Loucy (cell line): Measurements from ENCODE around the gene PIEZO1.

ENCODE experiments used
- H2AFZ ChIP-seq: fragments of 200-600 bp; sonication (generic); 2 replicates; pipeline ENCODE4 v1.6.0; 2016; ENCODE audit warnings: antibody characterized with exemption, mild to moderate bottlenecking, low read length, moderate library complexity
- H3F3A ChIP-seq: fragments of 200-600 bp; 2 replicates; pipeline ENCODE4 v1.6.0; 2016; ENCODE audit warnings: antibody characterized with exemption, low read depth, mild to moderate bottlenecking
- H3K27me3 ChIP-seq: fragments of 200-600 bp; sonication (generic); 2 replicates; pipeline ENCODE4 v1.6.1; 2014; ENCODE audit warnings: low read length, mild to moderate bottlenecking; ENCODE audit not compliant: insufficient read depth, poor library complexity, severe bottlenecking
- H3K36me3 ChIP-seq: fragments of 200-600 bp; sonication (generic); 2 replicates; pipeline ENCODE4 v1.6.1; 2016; ENCODE audit warnings: low read length; ENCODE audit not compliant: insufficient read depth
- H3K4me1 ChIP-seq: fragments of 200-600 bp; sonication (generic); 2 replicates; pipeline ENCODE4 v1.5.1; 2014; ENCODE audit warnings: low read length, mild to moderate bottlenecking; ENCODE audit not compliant: insufficient read depth, poor library complexity, severe bottlenecking
- H3K4me2 ChIP-seq: fragments of 200-600 bp; sonication (generic); 2 replicates; pipeline ENCODE4 v1.6.0; 2014; ENCODE audit warnings: antibody characterized with exemption, low read length, low read depth, mild to moderate bottlenecking; ENCODE audit not compliant: poor library complexity, severe bottlenecking
- H3K4me3 ChIP-seq: fragments of 200-600 bp; sonication (generic); 2 replicates; pipeline ENCODE4 v1.5.1; 2014; ENCODE audit warnings: low read length, mild to moderate bottlenecking, mixed read lengths; ENCODE audit not compliant: poor library complexity, severe bottlenecking
- H3K79me2 ChIP-seq: fragments of 200-600 bp; sonication (generic); 2 replicates; pipeline ENCODE4 v1.6.1; 2014; ENCODE audit warnings: low read length; ENCODE audit not compliant: insufficient read depth
- H3K9ac ChIP-seq: fragments of 200-600 bp; sonication (generic); 2 replicates; pipeline ENCODE4 v1.6.0; 2014; ENCODE audit warnings: mild to moderate bottlenecking, low read depth, low read length, moderate library complexity; ENCODE audit not compliant: poor library complexity, severe bottlenecking
- H3K9me2 ChIP-seq: fragments of 200-600 bp; sonication (generic); replicated peaks from 2 replicates; pipeline ENCODE4 v1.6.1; 2016; ENCODE audit warnings: low read depth, low read length, mixed read lengths
- H3K9me3 ChIP-seq: fragments of 200-600 bp; sonication (generic); 2 replicates; pipeline ENCODE4 v1.6.1; 2014; ENCODE audit warnings: mild to moderate bottlenecking, antibody characterized with exemption, low read length, low read depth; ENCODE audit not compliant: insufficient read depth
- H4K20me1 ChIP-seq: fragments of 200-600 bp; sonication (generic); 2 replicates; pipeline ENCODE4 v1.6.0; 2014; ENCODE audit warnings: antibody characterized with exemption, low read length, mild to moderate bottlenecking; ENCODE audit not compliant: insufficient read depth, poor library complexity, severe bottlenecking
- CTCF ChIP-seq: fragments of 200-600 bp; sonication (generic); conservative IDR thresholded peaks from 2 replicates; pipeline ENCODE4 v1.5.1; 2014; ENCODE audit warnings: mild to moderate bottlenecking, antibody characterized with exemption, low read length
- EZH2phosphoT487 ChIP-seq: fragments of 200-600 bp; IDR thresholded peaks from 2 replicates; pipeline ENCODE4 v1.6.1; 2018; ENCODE audit warnings: antibody characterized with exemption, mild to moderate bottlenecking, moderate library complexity, borderline replicate concordance

PIEZO1 gene

GRCh38 chr16:88803264-88803987 is 18.4 kb upstream of the PIEZO1 start, which contains the start of gene CDT1:
CDT1 (plus strand) TSS chr16:88803789; CDS start chr16:88803832, 43 bp downstream.
- peaks cover 4% of the 10 kb centered on the region for H3F3A ChIP-seq
- H3K9me2 ChIP-seq = no peaks in the 10 kb centered on the region
- H3K27me3 ChIP-seq = no peaks in the 10 kb centered on the region
- peak within 1 kb of the TSS; percentile 79 for H3K4me3 ChIP-seq
- peak within 1 kb of the TSS; percentile 75 for H3K4me2 ChIP-seq
- H3K9me3 ChIP-seq = no peaks in the 10 kb centered on the region
- peaks cover 32% of the 10 kb centered on the region for H3K4me1 ChIP-seq
- no peak within 1 kb of the TSS for H2AFZ ChIP-seq
- H3K9ac ChIP-seq = peak within 1 kb of the TSS; percentile 96
- peaks cover 14% of the 10 kb centered on the region; the same call in 1 of the 2 replicates for H3K36me3 ChIP-seq
- peaks cover 37% of the 10 kb centered on the region for H4K20me1 ChIP-seq
- TF ChIP-seq CTCF (no peak), EZH2phosphoT487 (no peak)
- peaks cover 74% of the 10 kb centered on the region for H3K79me2 ChIP-seq

- peak overlapping the region; percentile 79 for H3K4me3 ChIP-seq
- no peak overlapping the region for H2AFZ ChIP-seq
- H3F3A ChIP-seq = peaks cover 4% of the 10 kb centered on the region
- H3K36me3 ChIP-seq = no peaks in the 10 kb centered on the region
- no peaks in the 10 kb centered on the region for H3K9me3 ChIP-seq
- H3K4me2 ChIP-seq = peak overlapping the region; percentile 75
- H3K27me3 ChIP-seq = no peaks in the 10 kb centered on the region
- H4K20me1 ChIP-seq = peaks cover 7% of the 10 kb centered on the region
- no peak for TF ChIP-seq CTCF
- no peaks in the 10 kb centered on the region for H3K9me2 ChIP-seq
- H3K79me2 ChIP-seq = peaks cover 57% of the 10 kb centered on the region
- H3K9ac ChIP-seq = peak overlapping the region; percentile 96
- peaks cover 41% of the 10 kb centered on the region for H3K4me1 ChIP-seq
Observed at GRCh38 chr16:88800277-88800592, 15.2 kb upstream of the PIEZO1 start.

- H3K79me2 ChIP-seq = peaks cover 52% of the 10 kb centered on the region
- H3K9me2 ChIP-seq = no peaks in the 10 kb centered on the region
- peaks cover 4% of the 10 kb centered on the region for H3F3A ChIP-seq
- H3K4me3 ChIP-seq = peak overlapping the region; percentile 79
- H3K9me3 ChIP-seq = no peaks in the 10 kb centered on the region
- no peak overlapping the region for H2AFZ ChIP-seq
- peak overlapping the region; percentile 75 for H3K4me2 ChIP-seq
- H3K9ac ChIP-seq = peak overlapping the region; percentile 96
- H4K20me1 ChIP-seq = peaks cover 2% of the 10 kb centered on the region
- no peak for TF ChIP-seq EZH2phosphoT487
- no peak for TF ChIP-seq CTCF
- peaks cover 45% of the 10 kb centered on the region for H3K4me1 ChIP-seq
- H3K36me3 ChIP-seq = no peaks in the 10 kb centered on the region
- H3K27me3 ChIP-seq = no peaks in the 10 kb centered on the region
Observed at GRCh38 chr16:88799569-88800276, 14.7 kb upstream of the PIEZO1 start.
